HG03025 (cell line): ENCODE data around the gene TREX2.

Experiments used
- ATAC-seq: cut with Tn5 transposase; IDR thresholded peaks from one replicate; pipeline ENCODE4 v1.9.1; 2021; ENCODE audit warnings: mild to moderate bottlenecking, moderate library complexity; ENCODE audit not compliant: unreplicated experiment, low FRiP score

TREX2 gene

GRCh38 chrX:153457136-153457825 is 11.4 kb upstream of the TREX2 start:
- ATAC-seq: no peak

DNA sequence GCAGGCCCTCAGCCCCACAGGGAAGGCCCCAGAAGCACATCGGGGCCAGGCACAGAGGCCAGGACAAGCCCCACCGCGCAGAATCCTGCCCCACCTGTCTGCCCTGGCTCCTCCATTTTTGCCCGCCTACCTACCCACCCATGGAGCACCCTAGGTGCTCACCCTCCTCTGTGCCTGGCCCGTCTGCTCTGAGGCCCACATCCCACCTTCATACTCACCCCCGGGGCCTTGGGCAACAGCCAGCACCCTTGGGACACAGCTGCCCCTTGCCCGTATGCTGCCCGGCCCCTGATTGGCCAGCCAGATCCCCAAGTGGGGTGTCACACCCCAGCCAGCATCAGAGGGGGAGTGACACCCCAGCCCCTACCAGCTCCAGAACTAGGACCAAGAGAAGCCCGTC is 10.8 kb upstream of the TREX2 start:
- ATAC-seq: no peak

DNA sequence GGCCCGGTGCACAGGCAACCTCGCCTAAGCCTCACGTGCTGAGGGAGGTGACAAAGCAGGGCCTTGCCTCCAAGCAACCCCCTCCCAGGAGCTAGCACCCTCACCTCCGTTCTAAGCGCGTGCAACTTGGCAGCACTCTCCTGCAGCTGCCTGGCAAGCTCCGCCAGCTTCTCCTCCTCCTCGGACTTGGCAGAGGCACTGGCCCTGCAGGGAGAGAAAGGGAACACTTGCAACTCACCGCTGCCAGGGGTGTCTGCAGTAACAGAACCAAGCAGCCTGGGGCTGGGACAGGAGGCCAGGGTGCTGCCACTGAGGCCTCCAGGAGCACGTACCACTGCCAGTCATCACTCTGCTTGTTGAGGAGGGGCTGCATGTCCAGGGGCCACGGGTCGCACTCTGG is 10.3 kb upstream of the TREX2 start:
- no peak for ATAC-seq

- ATAC-seq: no peak
These were observed 9.7 kb upstream of the TREX2 start for GRCh38 chrX:153455571-153455970.

- no peak for ATAC-seq
These were observed 9.2 kb upstream of the TREX2 start for GRCh38 chrX:153454901-153455550.

- no peak for ATAC-seq
These were observed 5.1 kb upstream of the TREX2 start for GRCh38 chrX:153450949-153451277.

DNA sequence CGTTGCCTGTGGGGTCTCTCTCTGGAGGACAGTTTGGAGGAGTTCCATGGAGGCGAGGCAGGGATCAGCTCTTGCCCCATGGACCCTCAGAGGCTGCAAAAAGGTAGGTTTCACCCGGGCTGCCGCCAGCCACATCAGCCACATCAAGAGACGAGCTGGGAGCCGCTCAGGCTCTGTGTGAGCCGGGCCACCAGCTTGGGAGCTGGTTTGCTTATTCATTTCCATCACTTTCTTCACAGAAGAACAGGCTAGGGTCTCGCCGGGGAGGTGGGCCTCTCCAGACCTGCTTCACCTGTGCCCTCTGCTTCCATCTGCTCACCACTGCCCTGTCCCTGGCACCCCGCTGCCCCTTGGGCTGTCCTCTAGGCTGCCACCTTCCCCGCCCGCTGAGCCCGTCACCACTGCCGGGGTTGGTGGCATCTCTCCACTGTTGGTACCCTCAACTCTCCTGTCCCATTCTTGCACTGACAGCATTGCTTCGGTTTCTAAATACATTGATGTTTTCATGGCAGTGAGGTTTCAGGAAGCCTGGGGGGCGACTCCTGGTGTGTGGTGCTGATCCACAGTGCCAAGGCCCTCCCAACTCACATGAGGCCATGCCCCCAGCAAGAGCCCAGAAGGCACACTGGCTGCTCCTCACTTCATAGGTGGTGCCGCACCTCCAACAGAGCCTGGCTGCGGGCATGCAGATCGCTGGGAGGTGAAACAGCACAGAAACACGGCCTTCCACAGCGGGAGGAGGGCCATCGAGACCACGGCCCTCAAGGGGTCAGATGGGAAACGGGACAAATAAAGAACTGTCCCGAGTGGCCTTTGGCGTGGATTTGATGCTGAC is 4.5 kb upstream of the TREX2 start:
- ATAC-seq: no peak

DNA sequence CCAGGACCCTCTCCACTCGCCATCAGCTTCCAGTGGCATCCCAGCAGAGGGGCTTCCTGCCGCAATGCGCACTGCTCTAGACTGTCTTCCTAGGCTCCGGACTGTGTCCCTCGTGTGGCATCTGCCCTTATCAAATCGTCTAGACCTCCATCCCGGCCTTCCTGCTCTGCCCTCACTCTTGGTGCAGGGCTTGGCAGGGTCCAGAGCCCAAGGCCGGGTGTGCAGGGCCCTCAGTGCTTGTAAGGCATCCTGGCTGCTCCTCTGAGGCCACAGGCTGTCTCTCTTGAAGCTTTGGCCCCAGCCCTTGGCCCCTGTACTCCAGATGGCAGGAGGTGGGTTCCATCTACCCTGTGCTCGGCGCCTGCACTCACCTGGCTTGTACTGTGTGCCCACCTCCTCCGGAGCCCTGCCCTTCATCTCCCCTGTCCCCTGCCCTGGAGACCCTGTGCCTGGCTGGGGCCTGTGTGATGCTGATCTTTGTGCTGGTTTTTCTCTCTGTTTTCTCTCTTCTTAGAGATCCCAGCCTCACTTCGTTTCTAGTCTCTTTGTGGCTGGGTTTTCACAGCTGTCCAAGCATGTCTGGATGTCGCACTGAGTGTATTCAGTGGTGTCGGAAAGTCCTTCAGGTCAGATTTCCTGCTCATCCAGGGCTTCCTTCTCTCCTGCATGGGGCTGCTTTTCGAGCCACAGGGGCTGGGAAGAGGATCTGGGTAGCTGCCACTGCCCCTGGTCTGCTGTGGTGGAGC is 3.7 kb upstream of the TREX2 start:
- no peak for ATAC-seq

GRCh38 chrX:153448556-153449367 is 2.9 kb upstream of the TREX2 start:
- no peak for ATAC-seq

DNA sequence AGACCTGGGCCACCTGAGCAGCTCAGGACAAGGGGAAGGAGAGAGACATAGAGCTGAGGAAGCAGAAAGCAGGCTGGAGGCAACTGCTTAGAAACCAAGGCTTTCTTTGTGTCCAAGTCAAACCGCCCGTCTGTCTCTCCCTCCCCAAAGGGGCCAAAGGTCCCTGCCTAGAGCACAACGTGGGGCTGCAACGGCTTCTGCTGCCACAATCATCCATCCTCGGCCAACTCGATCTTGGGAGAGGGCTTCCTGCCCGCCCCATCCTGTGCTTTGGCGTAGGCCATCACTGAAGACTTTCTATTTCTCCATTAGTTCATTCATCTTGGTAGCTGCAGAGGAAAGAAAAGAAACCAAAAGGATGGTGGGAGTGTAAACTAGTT is 1.7 kb upstream of the TREX2 start:
- no peak for ATAC-seq

- ATAC-seq: no peak
These were observed 1.2 kb upstream of the TREX2 start for GRCh38 chrX:153446950-153447580.

- no peak for ATAC-seq
These were observed 730 bp upstream of the TREX2 start for GRCh38 chrX:153446636-153446936.

DNA sequence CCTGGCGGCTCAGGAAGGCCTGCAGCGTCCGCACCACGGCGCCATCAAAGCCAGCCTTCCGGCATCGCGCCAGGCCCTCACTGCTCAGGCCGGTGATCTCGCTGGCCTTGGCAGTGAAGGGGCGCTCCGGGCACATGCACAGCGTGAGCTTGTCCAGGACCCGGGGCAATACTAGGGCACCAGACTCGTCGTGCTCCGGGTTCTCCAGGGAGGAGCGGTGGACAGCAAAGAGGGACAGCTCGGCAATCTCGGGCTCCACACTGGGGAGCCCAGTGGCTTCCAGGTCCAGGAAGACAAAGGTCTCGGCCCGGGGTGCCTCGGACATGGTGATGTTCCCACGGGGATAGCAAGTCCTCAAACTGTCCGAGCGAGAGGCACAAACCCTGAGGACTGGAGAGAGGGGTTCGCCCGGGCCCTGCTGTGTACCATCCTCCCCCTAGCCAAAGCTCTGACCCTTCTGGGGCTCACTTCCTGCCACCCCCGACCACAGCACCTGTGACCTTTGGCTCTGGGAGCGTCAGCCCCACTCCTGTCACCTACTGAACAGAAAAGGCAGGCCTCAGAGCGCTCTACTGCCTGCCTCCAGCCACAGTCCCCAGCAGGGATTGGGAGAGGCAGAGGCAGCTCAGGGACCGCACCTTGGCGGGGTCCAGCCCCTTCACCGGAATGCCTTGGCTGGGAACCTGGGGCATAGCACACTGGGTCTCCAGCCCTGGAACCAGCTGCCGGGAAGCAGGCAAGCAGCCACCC is 575 bp downstream of the TREX2 start:
- no peak for ATAC-seq

DNA sequence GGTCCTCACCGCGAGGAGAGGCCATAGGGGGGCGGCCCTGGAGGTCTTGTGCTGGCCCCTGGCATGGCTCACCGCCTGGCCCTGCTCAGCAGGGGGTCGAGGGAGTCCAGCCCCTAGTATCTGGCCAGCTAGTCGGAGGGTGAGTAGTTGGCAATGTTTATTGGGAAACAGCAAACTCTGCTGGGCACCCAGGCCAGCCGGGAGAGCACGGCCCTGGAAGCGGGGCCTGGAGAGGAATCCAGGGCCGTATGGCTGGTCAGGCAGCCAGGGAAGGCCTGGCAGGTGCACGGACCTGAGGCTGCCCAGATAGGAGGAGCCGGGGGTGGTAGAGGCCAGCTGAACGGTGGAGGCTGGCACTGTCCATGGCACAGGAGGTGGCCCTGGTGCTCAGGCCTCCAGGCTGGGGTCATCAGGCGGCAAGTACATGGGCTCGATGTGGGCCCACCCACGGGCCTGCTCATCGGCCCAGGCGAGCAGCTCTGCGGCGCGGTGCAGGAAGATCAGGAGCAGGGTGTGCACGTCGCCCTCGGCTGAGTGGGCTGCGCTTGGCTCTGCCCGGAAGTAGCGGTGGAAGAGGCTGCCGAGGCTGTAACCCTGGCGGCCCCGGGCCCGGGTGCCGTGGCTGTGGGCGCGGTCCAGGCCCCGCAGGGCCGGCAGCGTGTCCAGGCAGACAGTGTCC is 1.4 kb downstream of the TREX2 start:
- no peak for ATAC-seq

DNA sequence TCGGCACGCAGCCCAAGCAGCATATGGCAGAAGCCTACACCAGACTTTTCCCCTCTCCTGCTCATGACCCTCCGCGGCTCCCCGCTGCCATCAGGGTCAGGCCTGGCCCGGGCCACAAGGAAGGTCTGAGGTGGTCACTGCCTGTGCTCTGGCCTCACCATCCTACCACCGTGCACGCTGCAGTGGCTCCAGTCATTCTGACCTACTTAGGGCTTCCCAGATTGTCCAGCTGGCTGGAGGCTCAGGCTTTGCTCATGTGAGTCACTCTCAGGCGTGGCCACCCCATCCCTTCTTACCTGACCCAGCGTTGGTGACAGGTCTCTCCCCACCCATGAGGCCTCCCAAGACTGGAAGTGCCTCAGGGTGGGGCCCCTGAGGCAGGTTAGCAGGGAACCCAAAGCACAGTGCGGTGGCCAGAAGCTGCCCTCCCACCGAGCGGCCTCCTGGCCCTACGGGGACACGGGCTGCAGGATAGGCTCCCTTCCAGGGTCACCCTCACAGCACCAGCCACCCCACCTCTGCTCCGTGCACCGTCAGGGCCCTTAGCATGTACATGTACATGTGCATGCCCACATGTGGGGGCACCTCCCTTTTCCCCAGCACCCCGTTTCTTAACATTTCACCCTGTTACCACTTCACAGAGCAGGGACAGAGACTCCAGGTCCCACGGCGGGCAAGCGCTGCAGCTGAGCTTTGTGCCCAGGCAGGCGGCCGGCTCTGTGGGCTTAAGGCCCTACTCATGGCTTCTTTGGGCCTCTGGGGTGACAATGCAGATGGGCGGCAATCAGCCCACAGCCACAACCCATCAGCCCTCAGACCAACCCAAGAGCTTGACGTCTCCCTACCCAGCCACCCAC is 2.2 kb downstream of the TREX2 start:
- no peak for ATAC-seq

DNA sequence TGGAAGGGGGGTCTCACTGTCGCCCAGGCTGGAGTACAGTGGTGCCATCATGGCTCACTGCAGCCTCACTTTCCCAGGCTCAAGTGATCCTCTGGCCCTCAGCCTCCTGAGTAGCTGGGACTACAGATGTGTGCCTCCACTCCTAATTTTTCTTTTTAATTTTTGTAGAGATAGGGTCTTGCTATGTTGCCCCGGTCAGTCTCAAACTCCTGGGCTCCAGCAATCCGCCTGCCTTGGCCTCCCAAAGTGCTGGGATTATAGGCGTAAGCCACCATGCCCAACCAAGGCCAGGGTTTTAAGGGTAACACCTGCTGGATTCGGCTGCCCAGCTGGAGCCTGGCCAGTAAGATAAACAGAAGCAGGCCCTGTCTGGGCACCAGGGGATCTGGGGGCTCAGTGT is 3.4 kb downstream of the TREX2 start:
- ATAC-seq: no peak

DNA sequence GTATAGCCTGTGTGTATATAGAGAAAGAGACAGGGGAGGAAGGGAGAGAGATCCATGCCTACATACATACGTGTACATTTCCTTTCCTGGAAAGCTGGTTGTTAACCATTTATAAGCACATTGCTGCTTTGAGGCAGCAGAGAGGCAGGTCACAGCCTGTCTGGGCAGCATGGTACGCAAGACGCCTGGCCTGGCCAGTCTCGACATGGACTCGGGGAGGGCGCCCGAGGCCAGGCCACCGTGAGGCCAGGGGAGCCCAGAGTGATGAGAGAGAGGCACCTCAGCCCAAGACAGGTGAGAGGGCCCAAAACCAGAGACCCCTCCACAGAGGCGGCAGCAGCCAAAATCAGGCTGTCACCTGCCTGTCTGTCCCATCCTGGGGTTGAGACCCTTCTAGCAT is 3.9 kb downstream of the TREX2 start:
- ATAC-seq: no peak

GRCh38 chrX:153441296-153441695 is 4.6 kb downstream of the TREX2 start:
- ATAC-seq: no peak
